ENCODE data around the gene HIVEP2.

DNA sequence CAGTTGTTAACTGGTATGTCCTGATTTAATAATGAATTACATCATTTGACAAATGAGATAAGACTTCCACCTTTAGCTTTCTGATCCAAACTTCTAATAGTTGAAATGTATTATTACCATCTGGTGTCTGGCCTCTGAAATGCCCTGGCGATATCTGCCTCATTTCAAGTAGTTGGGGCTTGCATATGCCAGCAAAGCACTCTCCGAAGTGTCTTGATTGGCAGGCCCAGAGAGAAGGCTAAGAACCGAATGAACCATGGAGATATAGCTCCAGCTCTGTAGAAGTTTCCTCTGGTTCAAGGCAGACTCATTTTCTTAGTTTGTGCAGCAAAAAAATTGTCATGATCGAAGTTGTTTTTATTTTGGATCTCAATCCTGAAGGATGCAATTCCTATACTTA is 13.4 kb upstream of the HIVEP2 start:
- TF ChIP-seq EZH2 (IDR thresholded peaks at IDR 0.05; ENCODE audit: insufficient read depth, poor library complexity, severe bottlenecking) (no peak), EZH2phosphoT487 (IDR thresholded peaks at IDR 0.05; ENCODE audit: insufficient read depth, low read depth) (no peak)
